ENCODE results near the gene MT1A.
"Not testable (repeated sequence)": the region's sequence is repeated elsewhere in the genome, so short reads cannot be mapped to it uniquely, and the experiment has no call there.

The MT1A gene

GRCh38 chr16:56658327-56658875, 19.9 kb downstream of the MT1A start:
- DNase-seq: no peak

GRCh38 chr16:56662357-56663354, 24.2 kb downstream of the MT1A start:
- no peak for DNase-seq

GRCh38 chr16:56664506-56664905, 26.0 kb downstream of the MT1A start:
- DNase-seq: no peak

- not testable (repeated sequence) for DNase-seq
Measured at GRCh38 chr16:56665286-56666261, 27.1 kb downstream of the MT1A start.

GRCh38 chr16:56667581-56668571, 29.4 kb downstream of the MT1A start, which contains the start of gene MT1G:
MT1G (minus strand) TSS chr16:56668065; CDS start chr16:56667993, 72 bp downstream.
- no peak for DNase-seq

GRCh38 chr16:56669005-56669839, 30.8 kb downstream of the MT1A start, which contains the start of gene MT1H:
MT1H (plus strand) TSS chr16:56669814; CDS start chr16:56669885, 71 bp downstream.
- no peak for DNase-seq

- DNase-seq: no peak
Measured at GRCh38 chr16:56669840-56670619, 31.6 kb downstream of the MT1A start.

- no peak for DNase-seq
Measured at GRCh38 chr16:56670620-56670934, 32.1 kb downstream of the MT1A start.

- DNase-seq: not testable (repeated sequence)
Measured at GRCh38 chr16:56671691-56672090, 33.2 kb downstream of the MT1A start.

GRCh38 chr16:56672171-56672570, 33.7 kb downstream of the MT1A start:
- not testable (repeated sequence) for DNase-seq

GRCh38 chr16:56672761-56673536, 34.5 kb downstream of the MT1A start:
- no peak for DNase-seq

GRCh38 chr16:56673921-56674320, 35.5 kb downstream of the MT1A start:
- DNase-seq: no peak

GRCh38 chr16:56674570-56674969, 36.1 kb downstream of the MT1A start:
- DNase-seq: not testable (repeated sequence)

GRCh38 chr16:56675685-56676210, 37.3 kb downstream of the MT1A start:
- DNase-seq: no peak

- DNase-seq: no peak
Measured at GRCh38 chr16:56677474-56677873, 39.0 kb downstream of the MT1A start.

- DNase-seq: no peak
Measured at GRCh38 chr16:56679078-56679730, 40.7 kb downstream of the MT1A start.

- no peak for DNase-seq
Measured at GRCh38 chr16:56679818-56680217, 41.4 kb downstream of the MT1A start.
